ENCODE data around the gene UBL4B. TPM values are rescaled to one million over a fixed set of nuclear protein-coding genes. Genes with fewer than 3 reads are reported as not detected.
"Not testable (repeated sequence)": the region's sequence is repeated elsewhere in the genome, so short reads cannot be mapped to it uniquely, and the experiment has no call there.

The UBL4B gene
- polyA plus RNA-seq, 2 donors = not detected

DNA sequence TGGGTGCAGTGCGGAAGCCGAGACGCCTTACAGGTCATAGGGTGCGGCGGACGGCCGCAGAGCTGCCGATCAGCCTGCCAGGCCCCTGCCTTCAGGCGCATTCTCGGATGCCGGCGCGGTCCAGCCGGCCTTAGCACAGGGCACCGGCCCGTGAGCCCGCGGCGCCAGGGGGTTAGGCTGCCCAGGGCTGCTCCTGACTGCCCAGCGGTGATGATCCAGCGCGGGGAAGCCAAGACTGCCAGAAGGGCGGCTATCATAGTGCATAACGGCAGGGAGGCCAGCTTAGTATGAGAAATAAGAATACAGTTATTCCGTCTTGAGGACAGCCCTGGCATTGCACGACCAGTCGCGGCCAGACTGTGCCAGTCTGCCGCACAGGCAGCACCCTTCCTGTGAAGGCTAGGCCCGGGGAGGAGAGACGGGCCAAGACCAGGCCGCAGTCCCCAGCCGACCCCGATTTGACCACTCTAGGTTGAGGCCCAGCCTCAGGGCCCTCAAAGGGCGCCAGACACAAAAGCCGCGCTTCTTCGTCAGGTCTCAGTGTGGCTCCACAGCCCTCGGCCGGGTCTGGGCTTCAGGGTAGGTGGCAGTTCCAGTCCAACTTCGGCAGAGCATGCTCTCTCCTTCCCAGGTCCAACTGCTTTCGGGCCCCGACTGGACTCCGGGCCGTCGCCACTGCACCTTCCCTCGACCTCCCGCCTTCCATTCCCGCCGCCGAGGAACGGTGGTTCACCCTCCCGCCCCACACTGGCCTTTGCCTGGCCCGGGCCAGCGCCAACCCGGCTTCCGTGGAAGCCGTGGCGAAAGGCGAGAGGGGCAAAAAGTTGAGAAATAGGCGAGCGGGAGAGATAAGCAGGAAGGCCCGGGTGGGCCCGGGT lies 42.6 kb upstream of the UBL4B start:
- Histone ChIP-seq H3K27me3 (ENCODE audit: control insufficient read depth in 1 of 2, insufficient read depth in 2 of 2, low read length in 2 of 2) (peaks cover 7 to 40% of the 10 kb centered on the region in 2 donors), H3K27ac (ENCODE audit: low read depth in 2 of 2, low read length in 1 of 2) (no peak overlapping the region)
- WGBS, 2 donors = 23 to 26% methylated on average over 64 of the region's 64 CpGs

GRCh38 chr1:110070282-110070669 lies 42.0 kb upstream of the UBL4B start:
- 5 to 8% methylated on average over 28 to 52 of the region's 52 CpGs for WGBS, 2 donors
- H3K9me3 ChIP-seq (ENCODE audit: control insufficient read depth in 2 of 2, insufficient read depth in 1 of 2, low read depth in 1 of 2, low read length in 1 of 2) = peaks cover 7 to 12% of the 10 kb centered on the region in 2 donors
- peaks cover 7 to 9% of the 10 kb centered on the region in 2 donors for H3K4me1 ChIP-seq (ENCODE audit: control insufficient read depth in 2 of 2, insufficient read depth in 2 of 2, low read length in 1 of 2)
- H3K27ac ChIP-seq (ENCODE audit: low read depth in 2 of 2, low read length in 1 of 2) = no peak overlapping the region
- H3K36me3 ChIP-seq (ENCODE audit: control insufficient read depth in 2 of 2, insufficient read depth in 2 of 2, low read length in 1 of 2) = no peaks in the 10 kb centered on the region
- H3K27me3 ChIP-seq (ENCODE audit: control insufficient read depth in 1 of 2, insufficient read depth in 2 of 2, low read length in 2 of 2) = peaks cover 7 to 40% of the 10 kb centered on the region in 2 donors
- peak overlapping the region in 1 of 2 donors; percentile 18 for H3K4me3 ChIP-seq (ENCODE audit: low read depth in 1 of 2, low read length in 2 of 2)

More for the DNA sequence above, 42.6 kb upstream of the UBL4B start:
- H3K4me1 ChIP-seq (ENCODE audit: control insufficient read depth in 2 of 2, insufficient read depth in 2 of 2, low read length in 1 of 2) = peaks cover 7 to 9% of the 10 kb centered on the region in 2 donors
- peak overlapping the region in 1 of 2 donors; percentile 18 for H3K4me3 ChIP-seq (ENCODE audit: low read depth in 1 of 2, low read length in 2 of 2)
- H3K9me3 ChIP-seq (ENCODE audit: control insufficient read depth in 2 of 2, insufficient read depth in 1 of 2, low read depth in 1 of 2, low read length in 1 of 2) = peaks cover 7 to 12% of the 10 kb centered on the region in 2 donors
- H3K36me3 ChIP-seq (ENCODE audit: control insufficient read depth in 2 of 2, insufficient read depth in 2 of 2, low read length in 1 of 2) = no peaks in the 10 kb centered on the region

GRCh38 chr1:110070671-110071242 lies 41.5 kb upstream of the UBL4B start, which contains the start of gene ALX3:
TSS of gene ALX3 (minus strand) at chr1:110070672. CDS start at chr1:110070612, 60 bp downstream.
- Histone ChIP-seq H3K4me3 (ENCODE audit: low read depth in 1 of 2, low read length in 2 of 2) (peak within 1 kb of the TSS in 1 of 2 donors; percentile 18), H3K27ac (ENCODE audit: low read depth in 2 of 2, low read length in 1 of 2) (no peak within 1 kb of the TSS), H3K36me3 (ENCODE audit: control insufficient read depth in 2 of 2, insufficient read depth in 2 of 2, low read length in 1 of 2) (no peaks in the 10 kb centered on the region), H3K9me3 (ENCODE audit: control insufficient read depth in 2 of 2, insufficient read depth in 1 of 2, low read depth in 1 of 2, low read length in 1 of 2) (peaks cover 7 to 12% of the 10 kb centered on the region in 2 donors), H3K4me1 (ENCODE audit: control insufficient read depth in 2 of 2, insufficient read depth in 2 of 2, low read length in 1 of 2) (peaks cover 7 to 9% of the 10 kb centered on the region in 2 donors), H3K27me3 (ENCODE audit: control insufficient read depth in 1 of 2, insufficient read depth in 2 of 2, low read length in 2 of 2) (peaks cover 7 to 40% of the 10 kb centered on the region in 2 donors)
- 11 to 30% methylated on average over 10 to 27 of the region's 27 CpGs for WGBS, 2 donors

- no peaks in the 10 kb centered on the region for H3K9me3 ChIP-seq (ENCODE audit: control insufficient read depth in 2 of 2, insufficient read depth in 1 of 2, low read depth in 1 of 2, low read length in 1 of 2)
- H3K4me1 ChIP-seq (ENCODE audit: control insufficient read depth in 2 of 2, insufficient read depth in 2 of 2, low read length in 1 of 2) = peaks cover 3 to 4% of the 10 kb centered on the region in 2 donors
- 80 to 82% methylated on average over 4 of the region's 4 CpGs for WGBS, 2 donors
- H3K4me3 ChIP-seq (ENCODE audit: low read depth in 1 of 2, low read length in 2 of 2) = no peak overlapping the region
- H3K27ac ChIP-seq (ENCODE audit: low read depth in 2 of 2, low read length in 1 of 2) = no peak overlapping the region
- H3K36me3 ChIP-seq (ENCODE audit: control insufficient read depth in 2 of 2, insufficient read depth in 2 of 2, low read length in 1 of 2) = no peaks in the 10 kb centered on the region
- H3K27me3 ChIP-seq (ENCODE audit: control insufficient read depth in 1 of 2, insufficient read depth in 2 of 2, low read length in 2 of 2) = peaks cover 3 to 21% of the 10 kb centered on the region in 2 donors
Measured at GRCh38 chr1:110074166-110074565, 38.1 kb upstream of the UBL4B start.

GRCh38 chr1:110076789-110077500 lies 35.3 kb upstream of the UBL4B start:
- H3K27ac ChIP-seq (ENCODE audit: low read depth in 2 of 2, low read length in 1 of 2) = no peak overlapping the region
- no peaks in the 10 kb centered on the region for H3K36me3 ChIP-seq (ENCODE audit: control insufficient read depth in 2 of 2, insufficient read depth in 2 of 2, low read length in 1 of 2)
- no peaks in the 10 kb centered on the region for H3K9me3 ChIP-seq (ENCODE audit: control insufficient read depth in 2 of 2, insufficient read depth in 1 of 2, low read depth in 1 of 2, low read length in 1 of 2)
- WGBS, 2 donors = 80 to 85% methylated on average over 3 of the region's 3 CpGs
- H3K4me3 ChIP-seq (ENCODE audit: low read depth in 1 of 2, low read length in 2 of 2) = no peak overlapping the region
- H3K27me3 ChIP-seq (ENCODE audit: control insufficient read depth in 1 of 2, insufficient read depth in 2 of 2, low read length in 2 of 2) = no peaks in the 10 kb centered on the region
- no peaks in the 10 kb centered on the region for H3K4me1 ChIP-seq (ENCODE audit: control insufficient read depth in 2 of 2, insufficient read depth in 2 of 2, low read length in 1 of 2)

DNA sequence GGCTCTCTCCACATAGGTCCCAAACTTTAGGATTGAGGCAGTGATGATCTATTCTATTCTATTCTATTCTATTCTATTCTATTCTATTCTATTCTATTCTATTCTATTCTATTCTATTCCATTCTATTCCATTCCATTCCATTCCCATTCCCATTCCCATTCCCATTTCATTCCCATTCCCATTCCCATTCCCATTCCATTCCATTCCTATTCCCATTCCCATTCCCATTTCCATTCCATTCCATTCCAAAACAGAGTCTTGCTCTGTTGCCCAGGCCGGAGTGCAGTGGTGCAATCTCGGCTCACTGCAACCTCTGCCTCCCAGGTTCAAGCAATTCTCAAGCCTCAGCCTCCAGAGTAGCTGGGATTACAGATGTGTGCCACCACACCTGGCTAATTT lies 32.2 kb upstream of the UBL4B start:
- not testable (repeated sequence) for H3K4me3 ChIP-seq (ENCODE audit: low read depth in 1 of 2, low read length in 2 of 2); H3K27ac ChIP-seq (ENCODE audit: low read depth in 2 of 2, low read length in 1 of 2); H3K36me3 ChIP-seq (ENCODE audit: control insufficient read depth in 2 of 2, insufficient read depth in 2 of 2, low read length in 1 of 2); H3K4me1 ChIP-seq (ENCODE audit: control insufficient read depth in 2 of 2, insufficient read depth in 2 of 2, low read length in 1 of 2); H3K9me3 ChIP-seq (ENCODE audit: control insufficient read depth in 2 of 2, insufficient read depth in 1 of 2, low read depth in 1 of 2, low read length in 1 of 2); H3K27me3 ChIP-seq (ENCODE audit: control insufficient read depth in 1 of 2, insufficient read depth in 2 of 2, low read length in 2 of 2)
- WGBS, 2 donors = 93 to 98% methylated on average over 2 of the region's 2 CpGs

GRCh38 chr1:110081061-110081460 lies 31.2 kb upstream of the UBL4B start:
- WGBS, 2 donors = 87 to 89% methylated on average over 5 of the region's 5 CpGs
- no peak overlapping the region for H3K4me3 ChIP-seq (ENCODE audit: low read depth in 1 of 2, low read length in 2 of 2)

DNA sequence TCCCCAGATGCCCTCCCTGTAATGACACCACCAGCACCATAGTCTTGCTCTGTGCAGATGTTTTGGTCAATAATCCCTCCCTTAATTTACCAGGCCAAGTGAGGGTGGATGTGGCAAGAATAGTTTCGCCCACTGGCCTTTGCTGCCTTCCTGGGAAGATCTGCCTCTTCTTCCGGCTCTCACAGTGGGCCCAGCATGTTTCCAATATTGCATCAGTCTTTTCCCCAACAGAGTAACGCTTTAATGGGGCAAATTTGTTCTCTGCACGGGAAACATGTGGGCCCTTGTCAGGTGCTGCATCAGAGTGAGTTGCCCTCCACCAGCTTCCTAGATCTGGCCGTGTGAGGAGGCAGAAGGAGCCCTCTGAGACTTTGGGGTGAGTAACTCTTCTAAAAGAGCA lies 29.8 kb upstream of the UBL4B start:
- H3K4me3 ChIP-seq (ENCODE audit: low read depth in 1 of 2, low read length in 2 of 2) = no peak overlapping the region
- H3K36me3 ChIP-seq (ENCODE audit: control insufficient read depth in 2 of 2, insufficient read depth in 2 of 2, low read length in 1 of 2) = no peaks in the 10 kb centered on the region
- WGBS, 2 donors = 90 to 97% methylated on average over 5 of the region's 5 CpGs
- no peaks in the 10 kb centered on the region for H3K27me3 ChIP-seq (ENCODE audit: control insufficient read depth in 1 of 2, insufficient read depth in 2 of 2, low read length in 2 of 2)
- peaks cover 0 to 4% of the 10 kb centered on the region in 2 donors for H3K4me1 ChIP-seq (ENCODE audit: control insufficient read depth in 2 of 2, insufficient read depth in 2 of 2, low read length in 1 of 2)
- H3K27ac ChIP-seq (ENCODE audit: low read depth in 2 of 2, low read length in 1 of 2) = no peak overlapping the region
- H3K9me3 ChIP-seq (ENCODE audit: control insufficient read depth in 2 of 2, insufficient read depth in 1 of 2, low read depth in 1 of 2, low read length in 1 of 2) = no peaks in the 10 kb centered on the region

More at GRCh38 chr1:110081061-110081460, 31.2 kb upstream of the UBL4B start:
- peaks cover 0 to 4% of the 10 kb centered on the region in 2 donors for H3K4me1 ChIP-seq (ENCODE audit: control insufficient read depth in 2 of 2, insufficient read depth in 2 of 2, low read length in 1 of 2)
- no peak overlapping the region for H3K27ac ChIP-seq (ENCODE audit: low read depth in 2 of 2, low read length in 1 of 2)
- H3K36me3 ChIP-seq (ENCODE audit: control insufficient read depth in 2 of 2, insufficient read depth in 2 of 2, low read length in 1 of 2) = no peaks in the 10 kb centered on the region
- no peaks in the 10 kb centered on the region for H3K9me3 ChIP-seq (ENCODE audit: control insufficient read depth in 2 of 2, insufficient read depth in 1 of 2, low read depth in 1 of 2, low read length in 1 of 2)
- no peaks in the 10 kb centered on the region for H3K27me3 ChIP-seq (ENCODE audit: control insufficient read depth in 1 of 2, insufficient read depth in 2 of 2, low read length in 2 of 2)

GRCh38 chr1:110083061-110083865 lies 29.0 kb upstream of the UBL4B start:
- WGBS, 2 donors = 43 to 46% methylated on average over 15 of the region's 15 CpGs

More at GRCh38 chr1:110083061-110083865, 29.0 kb upstream of the UBL4B start:
- no peaks in the 10 kb centered on the region for H3K9me3 ChIP-seq (ENCODE audit: control insufficient read depth in 2 of 2, insufficient read depth in 1 of 2, low read depth in 1 of 2, low read length in 1 of 2)
- no peak overlapping the region for H3K27ac ChIP-seq (ENCODE audit: low read depth in 2 of 2, low read length in 1 of 2)
- H3K36me3 ChIP-seq (ENCODE audit: control insufficient read depth in 2 of 2, insufficient read depth in 2 of 2, low read length in 1 of 2) = no peaks in the 10 kb centered on the region
- H3K4me3 ChIP-seq (ENCODE audit: low read depth in 1 of 2, low read length in 2 of 2) = peak overlapping the region in 1 of 2 donors; percentile 59
- no peaks in the 10 kb centered on the region for H3K27me3 ChIP-seq (ENCODE audit: control insufficient read depth in 1 of 2, insufficient read depth in 2 of 2, low read length in 2 of 2)
- peaks cover 0 to 4% of the 10 kb centered on the region in 2 donors for H3K4me1 ChIP-seq (ENCODE audit: control insufficient read depth in 2 of 2, insufficient read depth in 2 of 2, low read length in 1 of 2)

Measured in esophagus (tissue), 2 donors.